AG10803 (cell line): Measurements from ENCODE around the gene RTL1.

Source experiments
- DNase-seq: peaks from one replicate; pipeline ENCODE4 v3.0.0; 2010; ENCODE audit warnings: low read depth
- H3K4me3 ChIP-seq: 2 replicates; pipeline ENCODE4 v1.5.1; 2011; ENCODE audit warnings: mild to moderate bottlenecking, low read length, control low read depth
- CTCF ChIP-seq: conservative IDR thresholded peaks from 2 replicates; pipeline ENCODE4 v1.5.1; 2011; ENCODE audit warnings: mild to moderate bottlenecking, low read length, control low read depth, inconsistent platforms

Gene RTL1

GRCh38 chr14:100851586-100851916, 52.0 kb downstream of the RTL1 start:
- DNase-seq, result no peak
- H3K4me3 ChIP-seq, result no peak overlapping the region
- TF ChIP-seq CTCF, result no peak

- H3K4me3 ChIP-seq, result no peak overlapping the region
- TF ChIP-seq CTCF, result peak; percentile 62
- DNase-seq, result no peak
Measured at GRCh38 chr14:100850841-100851585, 52.5 kb downstream of the RTL1 start.

- no peak for DNase-seq
- H3K4me3 ChIP-seq, result no peak overlapping the region
- TF ChIP-seq CTCF, result no peak
Measured at GRCh38 chr14:100849115-100849781, 54.3 kb downstream of the RTL1 start.

GRCh38 chr14:100846309-100846859, 57.1 kb downstream of the RTL1 start:
- H3K4me3 ChIP-seq, result no peak overlapping the region
- TF ChIP-seq CTCF, result no peak
- no peak for DNase-seq

- no peak overlapping the region for H3K4me3 ChIP-seq
- DNase-seq, result no peak
- no peak for TF ChIP-seq CTCF
Measured at GRCh38 chr14:100845341-100845740, 58.2 kb downstream of the RTL1 start.

- no peak overlapping the region for H3K4me3 ChIP-seq
- no peak for DNase-seq
- TF ChIP-seq CTCF, result no peak
Measured at GRCh38 chr14:100844846-100845245, 58.7 kb downstream of the RTL1 start.

- TF ChIP-seq CTCF, result no peak
- no peak overlapping the region for H3K4me3 ChIP-seq
- DNase-seq, result no peak
Measured at GRCh38 chr14:100844421-100844820, 59.1 kb downstream of the RTL1 start.
